H1 (cell line): ENCODE results near the gene GLMN. TPM values are rescaled to one million over a fixed set of nuclear protein-coding genes. Genes with fewer than 3 reads are reported as not detected.

Experiments used
- EZH2 ChIP-seq: fragments of 200-600 bp; sonication (generic); IDR thresholded peaks from 2 replicates; pipeline ENCODE4 v1.7.1; 2012; ENCODE audit warnings: low read depth, mild to moderate bottlenecking, moderate library complexity, low read length, inconsistent platforms; ENCODE audit not compliant: severe bottlenecking
- JUND ChIP-seq: IDR thresholded peaks from 2 replicates; pipeline ENCODE4 v1.6.1; 2011; ENCODE audit warnings: mild to moderate bottlenecking, improper control_type of control experiment, low read length
- KDM5A ChIP-seq: fragments of 200-600 bp; IDR thresholded peaks from 2 replicates; pipeline ENCODE4 v1.7.1; 2012; ENCODE audit warnings: mild to moderate bottlenecking, low read length, inconsistent platforms, mixed read lengths
- MAFK ChIP-seq: IDR thresholded peaks from 2 replicates; pipeline ENCODE4 v1.6.1; 2012; ENCODE audit warnings: low read depth, mild to moderate bottlenecking, improper control_type of control experiment, low read length
- SP2 ChIP-seq: IDR thresholded peaks from 2 replicates; pipeline ENCODE4 v1.6.1; 2012; ENCODE audit warnings: mild to moderate bottlenecking, low read length, inconsistent platforms
- SP4 ChIP-seq: IDR thresholded peaks from 2 replicates; pipeline ENCODE4 v1.6.1; 2012; ENCODE audit warnings: low read length, inconsistent platforms
- YY1 ChIP-seq: IDR thresholded peaks from 2 replicates; pipeline ENCODE4 v1.6.1; 2011; ENCODE audit warnings: low read depth, mild to moderate bottlenecking, low read length
- polyA plus RNA-seq, 7 experiments: library from polyadenylated mRNA; depleted of rRNA in 3 of 7; stranded (reverse) in 5 of 7; unstranded in 2 of 7; fragments of >200 nt in 5 of 7; fragments of 200-250 nt in 2 of 7; gene quantifications; 1 replicate in 5 of 7; 2 replicates in 1 of 7; 4 replicates in 1 of 7; pipeline versions ENCODE4 v1.2.1 to v1.2.3, GENCODE V29; 2011 to 2013; ENCODE audit warnings: missing spikeins in 2 of 7, mixed read lengths in 2 of 7
- total RNA-seq: library from RNA; stranded (reverse); fragmentation: NEBNext Ultra II Directional; extraction: Animal tissue kit (Norgen Biotek cat#: 25700); gene quantifications from 2 replicates; pipeline ENCODE4 v1.2.1, GENCODE V29; 2021

GLMN gene
- total and polyA plus RNA-seq, 2 of the 8 experiments (the other 6 are each of a cell fraction or from before 2014, with no cell fraction given), result 5.7 to 25.0 TPM

- no peak for TF ChIP-seq YY1
- TF ChIP-seq JUND, result no peak
- TF ChIP-seq MAFK, result no peak
- TF ChIP-seq EZH2, result no peak
- TF ChIP-seq SP2, result no peak
- TF ChIP-seq KDM5A, result no peak
- TF ChIP-seq SP4, result no peak
These were observed 9.2 kb upstream of the GLMN start (continued) for GRCh38 chr1:92307980-92308379.
